Right lobe of liver (tissue), 6 donors: ENCODE measurements around the gene ZDHHC9. TPM values are rescaled to one million over a fixed set of nuclear protein-coding genes. Genes with fewer than 3 reads are reported as not detected.

Experiments used
- ATAC-seq, 4 donors: fragments of 200-7000 bp; cut with Tn5 transposase; one replicate each; pipeline ENCODE4 v1.9.1; 2020; ENCODE audit warnings: mild to moderate bottlenecking in 4 of 4, moderate library complexity in 4 of 4
- DNase-seq, 3 donors: peaks; one replicate each; pipeline ENCODE4 v3.0.0-alpha.2; 2020
- H3K27ac ChIP-seq, 3 donors: fragments of 200-600 bp; one replicate each; pipeline ENCODE4 v1.8.0; 2022
- H3K27me3 ChIP-seq, 2 donors: fragments of 200-600 bp; one replicate each; pipeline ENCODE4 v1.8.0; 2022
- H3K36me3 ChIP-seq, 4 donors: fragments of 200-600 bp; sonication (generic) in 1 of 4; one replicate each; pipeline versions ENCODE4 v1.5.1 to v1.8.0; 2017 to 2022; ENCODE audit warnings: control low read depth in 1 of 4
- H3K4me1 ChIP-seq, 4 donors: fragments of 200-600 bp; sonication (generic) in 1 of 4; one replicate each; pipeline versions ENCODE4 v1.5.1 to v1.8.0; 2017 to 2022; ENCODE audit warnings: control low read depth in 1 of 4
- H3K4me3 ChIP-seq, 3 donors: fragments of 200-600 bp; one replicate each; pipeline ENCODE4 v1.8.0; 2022
- H3K9me3 ChIP-seq, 4 donors: fragments of 200-600 bp; sonication (generic) in 1 of 4; one replicate each; pipeline versions ENCODE4 v1.5.1 to v1.8.0; 2017 to 2022; ENCODE audit warnings: control low read depth in 1 of 4
- CTCF ChIP-seq, 4 donors: fragments of 200-600 bp in 3 of 4; fragments of 450-650 bp in 1 of 4; IDR thresholded peaks; one replicate each; pipeline versions ENCODE4 v1.5.1 to v1.8.0; 2016 to 2022; ENCODE audit warnings: antibody characterized with exemption in 4 of 4, mild to moderate bottlenecking in 2 of 4
- POLR2A ChIP-seq: fragments of 450-650 bp; IDR thresholded peaks from one replicate; pipeline ENCODE4 v1.6.1; 2017; ENCODE audit warnings: antibody characterized with exemption, mild to moderate bottlenecking
- WGBS: methylation state at CpG from one replicate; pipeline ENCODE4 v1.1.6; 2018; ENCODE audit warnings: low coverage, low lambda C conversion rate; ENCODE audit not compliant: insufficient coverage; ENCODE audit errors: missing lambda C conversion rate; 5-methylcytosine and 5-hydroxymethylcytosine counted together
- intact Hi-C, 2 donors: fragments of 100-400 bp; cut with DNase I; formaldehyde crosslinking; loops; one replicate each; pipeline versions ENCODE4 v1.11.2 to v1.14.1; 2022
- total RNA-seq, 6 experiments: library from RNA; depleted of rRNA in 2 of 6; stranded (reverse); fragments of >200 nt in 2 of 6; fragmentation: NEBNext Ultra II Directional in 3 of 6; extraction: Animal tissue kit (Norgen Biotek cat#: 25700) in 3 of 6; gene quantifications; one replicate each; pipeline versions ENCODE4 v1.1.0 to v1.2.4, GENCODE V29; 2016 to 2023
- donor health status: DM: no; HTN: yes; CAD: no.
- donor health status: DM: no; HTN: no; CAD: no.
- donor health status: DM: no; HTN: no; CAD: no.
- donor health status: DM: no; HTN: yes; CAD: no.
- donor health status: DM: no; HTN: yes; CAD: no.

ZDHHC9 gene
- total RNA-seq, 6 experiments from 2014 or later, result 30.8 to 41.8 (median 33.6) TPM

- 75% methylated on average over 4 of the region's 5 CpGs for WGBS
- Histone ChIP-seq H3K9me3 (no peaks in the 10 kb centered on the region), H3K27ac (no peak overlapping the region), H3K4me3 (no peak overlapping the region), H3K4me1 (no peaks in the 10 kb centered on the region), H3K36me3 (no peaks in the 10 kb centered on the region), H3K27me3 (no peaks in the 10 kb centered on the region)
- ATAC-seq (peak in 1 of 4 donors; percentile 13), DNase-seq (no peak)
- TF ChIP-seq POLR2A (no peak), CTCF (IDR thresholded peaks at IDR 0.05) (no peak)
- intact Hi-C loops, result loop anchor here in 1 of 2 donors (10.0 kb wide), 1 partner anchor 219 kb away; no protein-coding TSS in a partner anchor
Observed at GRCh38 chrX:129833153-129833990, 10.3 kb downstream of the ZDHHC9 start.

GRCh38 chrX:129831091-129831885 lies 12.4 kb downstream of the ZDHHC9 start:
- Histone ChIP-seq H3K4me3 (no peak overlapping the region), H3K36me3 (no peaks in the 10 kb centered on the region), H3K27me3 (no peaks in the 10 kb centered on the region), H3K4me1 (peaks cover 0 to 1% (median 0%) of the 10 kb centered on the region in 4 donors), H3K27ac (no peak overlapping the region), H3K9me3 (no peaks in the 10 kb centered on the region)
- TF ChIP-seq CTCF (IDR thresholded peaks at IDR 0.05), result no peak
- TF ChIP-seq POLR2A, result no peak
- ATAC-seq, result no peak
- DNase-seq, result no peak
- 52% methylated on average over 2 of the region's 8 CpGs for WGBS
- intact Hi-C loops, result loop anchor here in 1 of 2 donors (10.0 kb wide), 1 partner anchor 216 kb away; no protein-coding TSS in a partner anchor

GRCh38 chrX:129830494-129830893 lies 13.2 kb downstream of the ZDHHC9 start:
- no peaks in the 10 kb centered on the region for H3K36me3 ChIP-seq
- intact Hi-C loops, result loop anchor here in 1 of 2 donors (10.0 kb wide), 1 partner anchor 216 kb away; no protein-coding TSS in a partner anchor
- H3K27me3 ChIP-seq, result no peaks in the 10 kb centered on the region
- no peak overlapping the region for H3K4me3 ChIP-seq
- no peak for ATAC-seq
- no peaks in the 10 kb centered on the region for H3K9me3 ChIP-seq
- TF ChIP-seq CTCF (IDR thresholded peaks at IDR 0.05), result no peak
- TF ChIP-seq POLR2A, result no peak
- H3K4me1 ChIP-seq, result peaks cover 0 to 9% (median 0%) of the 10 kb centered on the region in 4 donors
- DNase-seq, result no peak
- no peak overlapping the region for H3K27ac ChIP-seq
- WGBS, result 62% methylated on average over 4 of the region's 4 CpGs

- H3K27ac ChIP-seq, result no peak overlapping the region
- intact Hi-C loops, result no loop called here
- no peaks in the 10 kb centered on the region for H3K9me3 ChIP-seq
- DNase-seq (peak in 1 of 3 donors; percentile 60), ATAC-seq (peak; percentile 84 to 90 (median 88))
- WGBS, result 33% methylated on average over 4 of the region's 4 CpGs
- H3K27me3 ChIP-seq, result no peaks in the 10 kb centered on the region
- no peak for TF ChIP-seq CTCF (IDR thresholded peaks at IDR 0.05)
- no peak for TF ChIP-seq POLR2A
- no peak overlapping the region for H3K4me3 ChIP-seq
- peaks cover 0 to 14% (median 0%) of the 10 kb centered on the region in 4 donors for H3K4me1 ChIP-seq
- peaks cover 0 to 7% (median 1%) of the 10 kb centered on the region in 4 donors for H3K36me3 ChIP-seq
Observed at GRCh38 chrX:129825746-129826505, 17.8 kb downstream of the ZDHHC9 start.
